ENCODE results near the gene CNTLN.
"Not testable (repeated sequence)": the region's sequence is repeated elsewhere in the genome, so short reads cannot be mapped to it uniquely, and the experiment has no call there.

Gene CNTLN

GRCh38 chr9:17134396-17135294, at the start of gene CNTLN:
Gene CNTLN (plus strand): TSS chr9:17135040. CDS start chr9:17135066, 26 bp downstream.
- DNase-seq, result peak; percentile 67

DNA sequence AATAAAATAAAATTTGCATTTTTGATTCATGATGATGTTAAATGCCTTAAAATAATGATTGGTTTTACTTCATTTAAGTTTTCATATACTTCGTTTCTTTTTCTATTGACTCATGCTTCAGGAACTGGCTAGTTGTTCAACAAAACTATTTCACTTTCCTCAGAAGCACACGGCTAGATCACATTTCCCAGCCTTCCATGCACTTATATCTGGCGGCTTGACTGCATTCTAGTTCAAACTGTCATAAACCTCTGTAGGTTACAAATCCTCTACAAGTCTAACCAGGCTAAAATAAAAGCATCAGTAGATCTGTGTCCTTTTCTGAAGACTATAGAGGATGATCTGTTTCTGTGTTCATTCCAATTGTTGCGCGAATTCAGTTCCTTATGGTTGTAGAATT, 46.3 kb upstream of the CNTLN start:
- DNase-seq, result no peak

DNA sequence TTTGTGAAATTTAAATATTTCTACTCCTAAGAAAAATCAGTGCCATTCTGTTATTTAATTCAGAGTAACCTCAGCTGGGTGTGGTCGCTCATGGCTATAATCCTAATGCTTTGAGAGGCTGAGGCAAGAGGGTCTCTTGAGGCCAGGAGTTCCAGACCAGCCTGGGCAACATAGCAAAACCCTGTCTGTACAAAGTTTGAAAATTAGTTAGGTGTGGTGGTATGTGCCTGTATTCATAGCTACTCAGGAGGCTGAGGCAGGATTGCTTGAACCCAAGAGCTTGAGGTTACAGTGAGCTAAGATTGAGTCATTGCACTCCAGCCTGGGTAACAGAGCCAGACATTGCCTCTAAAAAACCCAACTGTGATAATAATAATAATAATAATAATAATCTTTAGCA, 44.8 kb upstream of the CNTLN start:
- DNase-seq, result no peak

- peak; percentile 5 for DNase-seq
These were observed 18.4 kb upstream of the CNTLN start for GRCh38 chr9:17116400-17116837.

DNA sequence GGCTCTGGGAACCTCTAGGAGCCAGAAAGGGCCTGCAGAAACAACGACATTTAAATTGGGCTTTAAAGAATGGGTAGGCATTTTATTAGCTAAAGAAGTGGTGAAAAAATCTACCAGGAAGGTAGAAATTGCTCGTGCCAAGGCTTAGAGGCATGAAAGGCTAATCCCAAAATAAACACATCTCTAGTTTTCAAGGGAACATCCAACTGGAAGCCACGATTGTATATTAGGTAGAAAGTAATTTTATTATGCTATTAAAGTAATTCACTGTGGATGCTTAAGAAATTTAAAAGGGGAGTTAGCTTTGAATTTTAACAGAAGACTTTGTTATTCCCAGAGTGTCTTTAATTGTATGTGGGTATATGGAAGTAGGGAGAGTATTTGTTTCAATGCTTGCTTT, 17.5 kb upstream of the CNTLN start:
- DNase-seq, result no peak

DNA sequence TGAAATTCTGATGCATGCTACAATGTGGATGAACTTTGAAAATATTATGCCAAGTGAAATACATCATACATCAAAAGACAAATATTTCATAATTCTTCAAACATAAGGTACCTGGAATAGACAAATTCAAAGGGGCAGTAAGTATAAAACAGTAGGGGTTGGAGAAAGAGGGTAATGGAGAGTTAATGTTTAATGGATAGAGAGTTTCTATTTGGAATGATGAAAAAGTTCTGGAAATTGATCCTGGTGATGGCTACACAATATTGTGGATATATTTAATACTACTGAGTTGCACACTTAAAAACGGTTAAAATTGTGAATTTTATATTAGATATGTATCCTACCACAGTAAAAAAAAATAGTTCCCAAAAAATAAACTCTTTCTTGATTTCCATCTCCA, 14.6 kb upstream of the CNTLN start:
- no peak for DNase-seq

- no peak for DNase-seq
These were observed 13.6 kb upstream of the CNTLN start for GRCh38 chr9:17121264-17121663.

GRCh38 chr9:17130291-17130690, 4.5 kb upstream of the CNTLN start:
- DNase-seq, result no peak

GRCh38 chr9:17130725-17131124, 4.1 kb upstream of the CNTLN start:
- no peak for DNase-seq

GRCh38 chr9:17131494-17131893, 3.3 kb upstream of the CNTLN start:
- DNase-seq, result no peak

- peak; percentile 2 for DNase-seq
These were observed 688 bp downstream of the CNTLN start for GRCh38 chr9:17135295-17136160.

GRCh38 chr9:17137566-17137965, 2.7 kb downstream of the CNTLN start:
- DNase-seq, result no peak

- DNase-seq, result no peak
These were observed 3.7 kb downstream of the CNTLN start for GRCh38 chr9:17138503-17138902.

DNA sequence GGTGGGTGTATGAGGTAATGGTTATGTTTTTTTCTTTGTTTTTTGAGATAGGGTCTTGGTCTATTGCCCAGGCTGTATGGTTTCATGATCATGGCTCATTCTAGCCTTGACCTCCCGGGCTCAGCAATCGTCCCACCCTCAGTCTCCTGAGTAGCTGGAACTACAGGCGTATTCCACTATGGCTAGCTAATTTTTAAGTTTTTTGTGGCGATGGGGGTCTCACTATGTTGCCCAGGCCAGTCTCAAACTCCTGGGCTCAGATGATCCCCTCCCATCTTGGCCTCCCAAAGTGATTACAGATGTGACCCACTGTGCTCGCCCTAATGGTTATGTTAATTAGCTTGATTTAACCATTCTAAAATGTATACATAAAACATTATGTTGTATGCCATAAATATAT, 5.6 kb downstream of the CNTLN start:
- no peak for DNase-seq

GRCh38 chr9:17148324-17148723, 13.5 kb downstream of the CNTLN start:
- DNase-seq, result no peak

DNA sequence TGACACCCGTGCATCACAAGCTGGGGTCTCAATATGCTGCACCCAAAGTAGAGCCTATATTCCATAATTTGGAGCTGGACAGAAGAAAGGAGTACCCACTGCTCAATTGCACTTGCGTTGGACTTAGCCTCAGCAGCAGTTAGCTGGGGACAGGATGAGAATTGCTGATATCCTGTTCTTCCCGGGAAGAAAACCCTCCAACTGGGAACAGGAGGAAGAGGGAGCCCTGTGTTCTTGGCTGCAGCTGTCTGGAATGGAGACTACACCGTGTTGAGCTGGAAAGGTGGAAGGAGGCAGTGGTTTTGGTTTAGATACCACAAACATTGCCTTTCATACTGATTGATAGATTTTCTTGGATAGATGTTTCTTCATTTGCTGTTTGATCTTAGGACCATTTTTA, 24.6 kb downstream of the CNTLN start:
- DNase-seq, result no peak

DNA sequence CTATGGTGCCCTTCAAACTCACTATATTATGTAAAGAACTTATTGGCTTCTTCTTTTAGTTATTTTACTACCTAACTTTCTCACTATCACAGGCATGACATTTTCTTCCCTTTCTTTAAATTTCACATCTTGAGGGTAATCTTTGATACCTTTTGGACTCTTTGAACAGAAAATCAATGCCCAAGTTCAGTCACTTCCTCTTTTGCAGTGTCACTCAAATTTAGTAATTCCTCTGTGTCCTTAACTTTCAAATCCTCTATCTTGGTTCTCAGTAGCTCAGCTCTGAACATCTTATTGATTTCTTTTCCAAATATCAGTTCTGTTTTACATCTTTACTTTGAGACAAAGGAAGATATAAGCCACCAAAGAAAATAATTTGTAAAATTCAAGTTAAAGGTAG, 25.5 kb downstream of the CNTLN start:
- DNase-seq, result no peak

GRCh38 chr9:17165764-17166163, 30.9 kb downstream of the CNTLN start:
- no peak for DNase-seq

DNA sequence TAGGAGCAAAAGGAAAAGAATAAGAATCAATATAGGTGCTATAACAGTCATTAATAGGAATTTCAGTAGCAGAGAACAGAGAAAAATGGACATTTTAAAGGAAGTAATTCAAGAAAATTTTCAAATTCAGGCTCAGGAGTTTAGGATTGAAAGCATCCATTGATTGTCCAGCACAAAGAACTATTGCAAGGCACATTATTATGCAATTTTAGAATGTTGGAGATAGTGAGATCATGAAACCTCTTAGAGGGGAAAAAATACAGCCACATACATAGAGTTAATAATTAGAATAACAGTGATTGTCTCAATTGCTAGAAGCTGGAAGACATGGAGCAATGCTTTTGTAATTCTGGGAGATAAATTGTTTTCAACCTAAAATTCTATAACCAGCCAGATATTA, 31.5 kb downstream of the CNTLN start:
- no peak for DNase-seq

- no peak for DNase-seq
These were observed 36.7 kb downstream of the CNTLN start for GRCh38 chr9:17171309-17172094.

DNA sequence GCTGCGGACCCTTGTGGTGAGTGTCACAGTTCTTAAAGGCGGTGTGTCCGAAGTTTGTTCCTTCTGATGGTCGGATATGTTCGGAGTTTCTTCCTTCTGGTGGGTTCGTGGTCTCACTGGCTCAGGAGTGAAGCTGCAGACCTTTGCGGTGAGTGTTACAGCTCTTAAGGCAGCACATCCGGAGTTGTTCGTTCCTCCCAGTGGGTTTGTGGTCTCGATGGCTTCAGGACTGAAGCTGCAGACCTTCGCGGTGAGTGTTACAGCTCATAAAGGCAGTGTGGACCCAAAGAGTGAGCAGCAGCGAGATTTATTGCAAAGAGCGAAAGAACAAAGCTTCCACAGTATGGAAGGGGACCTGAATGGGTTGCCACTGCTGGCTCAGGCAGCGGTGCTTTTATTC, 42.7 kb downstream of the CNTLN start:
- not testable (repeated sequence) for DNase-seq

- DNase-seq, result no peak
These were observed 50.7 kb downstream of the CNTLN start for GRCh38 chr9:17185481-17186029.

DNA sequence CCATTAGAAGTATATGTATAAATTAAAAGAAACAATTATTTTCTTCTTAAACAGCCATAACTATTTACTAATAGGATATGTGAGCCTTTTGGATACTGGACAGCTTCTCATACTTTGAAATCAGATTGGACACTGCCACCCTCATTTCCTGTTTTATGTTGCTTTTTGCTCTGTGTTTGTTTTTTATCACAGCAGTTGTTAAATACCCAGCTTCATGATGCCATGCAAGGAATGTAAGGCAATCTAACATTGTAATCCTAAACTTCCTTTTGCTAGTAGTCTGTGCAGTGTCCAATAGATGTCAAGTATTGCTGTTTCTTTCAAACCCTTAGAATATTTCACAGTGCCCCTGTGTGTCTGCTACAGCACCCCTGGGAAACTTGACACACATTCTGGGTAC, 56.2 kb downstream of the CNTLN start:
- no peak for DNase-seq

All from activated CD4-positive, alpha-beta T cell treated with anti-CD3 and anti-CD28 coated beads, Interleukin-2, Interleukin-6, amounts not matched to agents 100 ng/mL and 50 ng/mL, durations not matched to agents 16 hours and 8 hours (primary cell).